Inflammatory macrophage treated with lipopolysaccharide for 1 hour (primary cell): Measurements from ENCODE around the gene PDXK.
"Not testable (repeated sequence)": the region's sequence is repeated elsewhere in the genome, so short reads cannot be mapped to it uniquely, and the experiment has no call there.

Experiments
- DNase-seq, 2 donors: peaks; one replicate each; pipeline ENCODE4 v3.0.0-alpha.2; 2020 to 2022

The PDXK gene

DNA sequence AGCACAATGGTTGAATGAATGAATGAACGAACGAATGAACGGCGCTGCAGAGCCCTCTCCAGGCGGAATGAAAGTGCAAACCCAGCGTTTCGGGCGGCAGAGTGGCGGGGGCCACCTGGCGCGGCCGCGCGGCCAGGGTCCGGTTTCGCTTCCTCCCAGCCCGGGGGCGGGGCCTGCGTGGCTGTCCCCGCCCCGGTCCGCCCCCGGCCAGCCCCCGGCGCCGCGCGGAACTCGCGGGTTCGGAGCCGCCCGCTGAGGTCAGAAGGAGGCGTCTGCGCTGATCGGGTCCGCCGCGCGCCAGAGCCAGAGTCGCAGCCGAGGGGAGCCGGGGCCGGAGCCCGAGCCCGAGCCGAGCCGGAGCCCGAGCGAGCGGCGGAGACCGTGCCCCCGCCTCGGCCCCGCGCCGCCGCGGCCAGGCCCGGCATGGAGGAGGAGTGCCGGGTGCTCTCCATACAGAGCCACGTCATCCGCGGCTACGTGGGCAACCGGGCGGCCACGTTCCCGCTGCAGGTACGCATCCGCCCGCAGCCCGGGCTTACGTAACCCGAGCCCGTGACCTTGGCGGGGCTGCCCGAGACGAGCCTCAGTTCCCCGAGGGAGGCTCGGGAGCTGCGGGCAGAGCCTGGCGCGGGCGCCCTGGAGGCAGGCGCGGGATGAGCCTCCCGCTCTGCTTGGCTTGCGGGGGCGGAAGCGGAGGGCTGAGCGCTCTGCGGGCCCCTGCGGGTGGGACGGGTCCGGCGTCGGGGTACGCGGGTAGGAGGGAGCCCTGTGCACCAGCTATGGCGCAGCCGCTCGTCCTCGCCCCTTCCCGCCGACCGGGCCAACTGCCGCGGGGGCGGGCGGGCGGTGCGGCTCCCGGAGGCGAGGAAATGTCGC, at the start of gene PDXK:
TSS of gene PDXK (plus strand) at position 258 of the 876 bp plus-strand sequence. CDS start at position 424, 166 bp downstream.
- DNase-seq = peak; percentile 88 to 93

DNA sequence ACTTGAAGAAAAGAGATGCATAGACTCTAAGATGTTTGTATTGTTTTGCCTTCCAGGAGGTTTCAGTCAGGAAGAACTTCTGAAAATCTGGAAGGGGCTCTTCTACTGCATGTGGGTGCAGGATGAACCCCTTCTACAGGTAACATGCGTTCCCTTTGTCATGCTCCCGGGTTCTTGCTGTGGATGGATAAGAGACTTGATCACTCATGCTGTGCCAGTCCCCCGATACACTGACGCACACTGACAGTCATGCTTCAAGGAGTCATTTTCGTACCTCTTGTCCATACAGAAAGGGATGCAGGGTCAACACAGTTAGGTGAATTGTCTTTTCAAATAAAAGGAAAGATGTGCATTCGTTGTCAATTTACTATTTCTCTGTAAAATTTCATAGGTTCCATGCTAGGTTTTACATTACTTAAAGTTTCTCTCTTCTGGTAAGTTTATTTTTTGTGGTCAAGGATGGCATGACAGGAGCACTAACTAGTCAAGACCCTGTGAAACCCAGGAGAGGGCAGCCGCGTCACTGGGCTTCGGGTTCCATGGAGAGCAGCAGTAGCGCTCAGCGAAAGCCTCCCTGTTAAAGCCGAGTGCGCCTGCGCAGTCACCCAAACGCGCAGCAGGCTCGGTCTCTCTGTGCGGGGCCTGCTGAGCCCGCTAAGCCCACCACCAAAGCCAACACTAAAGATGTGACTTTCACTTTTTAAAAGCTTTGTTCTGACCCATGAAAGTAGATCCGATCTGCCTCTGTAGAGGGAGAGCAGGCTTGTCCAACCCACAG, 48.9 kb upstream of the PDXK start:
- DNase-seq = no peak

DNA sequence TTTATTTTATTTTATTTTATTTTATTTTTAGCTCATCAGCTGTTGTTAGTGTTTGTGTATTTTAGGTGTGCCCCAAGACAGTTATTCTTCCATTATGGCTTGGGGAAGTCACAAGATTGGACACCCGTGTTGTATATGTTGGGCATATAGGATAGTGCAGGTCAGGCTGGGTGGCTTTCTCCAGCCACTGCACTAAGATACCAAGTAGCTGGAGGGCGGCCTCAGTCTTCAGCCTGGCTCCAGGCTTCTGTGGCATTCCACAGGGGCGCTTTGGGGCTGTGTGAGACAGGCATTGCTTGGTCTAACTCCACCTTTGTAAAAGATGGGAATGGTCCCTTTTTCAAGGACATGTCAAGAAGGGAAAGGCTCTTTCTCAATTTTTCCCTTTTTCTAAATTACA, 43.1 kb upstream of the PDXK start:
- DNase-seq = no peak

DNA sequence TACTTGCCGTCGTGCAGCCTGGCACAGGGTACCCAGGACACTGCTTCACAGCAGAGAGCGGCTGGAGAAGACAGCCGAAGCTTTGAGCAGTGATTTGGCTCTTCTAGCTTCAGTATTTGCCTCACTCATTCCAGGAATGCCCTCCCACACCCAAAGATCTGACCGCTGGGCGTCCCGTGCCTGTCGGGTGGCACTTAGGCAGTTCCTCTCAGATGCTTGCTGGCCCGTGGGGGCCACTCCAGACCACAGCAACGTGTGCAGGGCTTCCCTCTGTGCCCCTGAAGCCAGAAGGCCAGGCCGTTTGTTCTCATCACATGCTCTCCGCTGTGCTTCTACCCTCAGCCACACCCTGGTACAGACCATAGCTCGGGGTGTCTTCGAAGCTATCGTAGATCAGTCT, 42.5 kb upstream of the PDXK start:
- no peak for DNase-seq

DNA sequence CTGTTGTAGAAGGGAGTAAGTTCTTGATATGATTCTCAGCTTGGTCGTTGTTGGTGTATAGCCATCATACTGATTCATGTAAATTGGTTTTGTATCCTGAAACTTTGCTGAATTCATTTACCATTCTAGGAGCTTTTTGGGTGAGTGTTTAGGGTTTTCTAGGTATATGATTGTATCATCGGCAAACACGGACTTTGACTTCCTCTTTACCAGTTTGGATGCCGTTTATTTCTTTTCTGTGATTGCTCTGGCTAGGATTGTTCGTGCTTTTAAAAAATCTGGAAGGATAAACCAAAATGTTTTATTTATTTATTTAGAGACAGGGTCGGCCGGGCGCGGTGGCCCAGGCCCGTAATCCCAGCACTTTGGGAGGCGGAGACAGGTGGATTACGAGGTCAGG, 39.0 kb upstream of the PDXK start:
- no peak for DNase-seq

DNA sequence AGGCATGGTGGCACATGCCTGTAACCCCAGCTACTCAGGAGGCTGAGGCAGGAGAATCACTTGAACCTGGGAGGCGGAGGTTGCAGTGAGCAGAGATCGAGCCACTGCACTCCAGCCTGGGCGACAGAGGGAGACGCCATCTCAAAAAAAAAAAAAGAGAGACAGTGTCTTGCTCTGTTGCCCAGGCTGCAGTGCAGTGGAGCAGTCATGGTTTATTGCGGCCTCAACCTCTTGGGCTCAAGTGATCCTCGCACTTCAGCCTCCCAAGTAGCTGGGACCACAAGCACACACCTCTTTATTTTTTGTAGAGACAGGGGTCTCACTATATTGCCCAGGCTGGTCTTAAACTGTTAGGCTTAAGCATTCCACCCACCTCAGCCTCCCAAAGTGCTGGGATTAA, 38.5 kb upstream of the PDXK start:
- not testable (repeated sequence) for DNase-seq

DNA sequence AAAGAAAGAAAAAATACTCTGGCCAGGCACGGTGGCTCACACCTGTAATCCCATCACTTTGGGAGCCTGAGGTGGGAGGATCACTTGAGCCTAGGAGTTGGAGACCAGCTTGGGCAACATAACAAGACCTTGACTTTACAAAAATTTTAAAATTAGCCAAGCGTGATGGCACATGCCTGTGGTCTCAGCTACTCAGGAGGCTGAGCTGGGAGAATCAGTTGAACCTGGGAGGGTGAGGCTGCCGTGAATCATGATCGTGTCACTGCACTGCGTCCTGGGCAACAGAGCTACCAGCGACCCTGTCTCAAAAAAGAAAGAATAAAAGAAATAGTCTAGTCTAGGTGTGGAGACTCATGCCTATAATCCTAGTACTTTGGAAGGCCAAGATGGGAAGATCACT, 37.3 kb upstream of the PDXK start:
- DNase-seq = no peak

DNA sequence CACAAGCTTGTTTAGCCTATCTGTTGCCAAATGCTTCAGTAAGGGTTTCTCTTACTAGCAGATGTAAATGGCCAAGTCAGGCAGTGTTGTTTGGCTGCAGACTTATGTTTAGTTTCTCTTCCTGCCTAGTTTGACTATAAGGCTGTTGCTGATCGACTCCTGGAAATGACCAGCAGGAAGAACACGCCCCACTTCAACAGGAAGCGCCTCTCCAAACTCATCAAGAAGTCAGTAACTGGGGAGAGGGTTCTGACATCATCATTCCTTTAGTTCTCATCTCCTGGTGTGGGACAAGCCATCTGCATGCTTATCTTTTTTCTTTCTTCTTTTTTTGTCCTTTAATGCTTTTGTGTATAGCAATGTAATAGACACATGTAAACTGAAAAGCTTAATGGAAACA, 34.5 kb upstream of the PDXK start:
- peak in 1 of 2 donors; percentile 3 for DNase-seq

DNA sequence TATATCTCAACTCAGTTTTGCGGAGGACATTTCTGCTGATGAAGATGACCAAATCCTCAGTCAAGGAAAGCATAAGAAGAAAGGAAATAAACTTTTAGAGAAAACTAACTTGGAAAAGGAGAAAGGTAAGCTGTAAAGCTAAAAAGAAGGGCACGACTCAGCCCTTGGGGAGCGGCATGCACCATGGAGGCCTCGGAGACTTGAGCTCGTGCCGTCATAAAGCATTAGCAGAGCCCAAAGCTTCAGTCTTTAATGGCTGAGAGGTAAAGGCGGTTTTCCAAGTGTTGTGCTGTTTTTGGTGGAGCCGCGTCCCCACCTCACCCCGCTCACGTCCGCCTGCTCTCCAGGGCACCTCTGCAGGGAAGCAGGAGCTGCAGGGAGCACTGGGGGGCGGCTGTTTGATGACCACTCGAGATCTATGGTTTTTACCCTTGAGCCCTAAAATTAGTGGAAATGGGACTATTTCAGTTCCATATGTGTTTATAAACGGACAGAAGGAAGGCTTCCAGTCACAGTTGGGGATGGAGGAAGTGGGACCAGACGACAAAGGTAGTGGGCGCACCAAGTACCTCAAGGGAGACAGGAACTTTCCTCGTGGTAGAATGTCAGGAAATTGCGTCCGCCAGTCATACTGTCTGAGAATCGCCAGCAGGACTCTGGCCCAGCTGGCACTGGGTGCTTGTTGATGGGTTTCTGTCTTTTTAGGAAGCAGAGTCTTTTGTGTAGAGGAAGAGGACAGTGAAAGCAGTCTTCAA, 31.9 kb upstream of the PDXK start:
- DNase-seq = no peak

DNA sequence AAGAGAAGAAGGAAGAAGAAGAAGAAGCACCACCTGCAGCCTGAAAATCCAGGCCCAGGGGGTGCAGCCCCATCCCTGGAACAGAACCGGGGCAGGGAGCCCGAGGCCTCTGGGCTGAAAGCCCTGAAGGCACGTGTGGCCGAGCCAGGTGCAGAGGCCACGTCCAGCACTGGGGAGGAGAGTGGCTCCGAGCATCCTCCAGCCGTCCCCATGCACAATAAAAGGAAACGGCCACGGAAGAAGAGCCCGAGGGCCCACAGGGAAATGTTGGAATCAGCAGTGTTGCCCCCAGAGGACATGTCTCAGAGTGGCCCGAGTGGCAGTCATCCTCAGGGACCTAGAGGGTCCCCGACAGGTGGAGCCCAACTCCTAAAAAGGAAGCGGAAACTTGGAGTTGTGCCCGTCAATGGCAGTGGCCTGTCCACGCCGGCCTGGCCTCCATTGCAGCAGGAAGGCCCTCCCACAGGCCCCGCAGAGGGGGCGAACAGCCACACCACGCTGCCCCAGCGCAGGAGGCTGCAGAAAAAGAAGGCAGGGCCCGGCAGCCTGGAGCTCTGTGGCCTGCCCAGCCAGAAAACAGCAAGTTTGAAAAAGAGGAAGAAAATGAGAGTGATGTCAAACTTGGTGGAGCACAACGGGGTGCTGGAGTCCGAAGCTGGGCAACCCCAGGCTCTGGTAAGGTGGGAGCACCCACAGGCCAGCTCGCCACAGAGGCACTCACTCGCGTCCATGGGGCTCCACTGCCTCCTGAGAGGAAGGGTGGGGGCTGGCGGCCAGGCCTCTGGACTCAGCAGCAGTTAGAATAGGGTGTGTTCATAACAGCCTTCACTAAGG, 31.1 kb upstream of the PDXK start:
- DNase-seq = peak; percentile 23 to 37

DNA sequence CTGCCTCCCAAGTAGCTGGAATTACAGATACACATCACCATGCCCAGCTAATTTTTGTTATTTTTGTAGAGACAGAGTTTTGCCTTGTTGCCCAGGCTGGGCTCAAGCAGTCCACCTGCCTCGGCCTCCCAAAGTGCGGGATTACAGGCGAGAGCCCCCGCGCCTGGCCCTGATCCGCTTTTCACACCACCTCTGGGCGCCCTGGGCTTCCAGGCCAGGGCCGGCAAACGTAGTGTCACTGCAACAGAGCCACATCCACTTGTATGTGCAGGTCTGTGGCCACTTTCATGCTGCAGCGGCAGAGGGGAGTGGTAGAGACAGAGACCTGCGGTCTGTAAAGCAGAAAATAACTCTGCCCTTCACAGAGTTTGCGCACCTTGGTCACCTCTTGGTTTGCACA, 30.0 kb upstream of the PDXK start:
- no peak for DNase-seq

DNA sequence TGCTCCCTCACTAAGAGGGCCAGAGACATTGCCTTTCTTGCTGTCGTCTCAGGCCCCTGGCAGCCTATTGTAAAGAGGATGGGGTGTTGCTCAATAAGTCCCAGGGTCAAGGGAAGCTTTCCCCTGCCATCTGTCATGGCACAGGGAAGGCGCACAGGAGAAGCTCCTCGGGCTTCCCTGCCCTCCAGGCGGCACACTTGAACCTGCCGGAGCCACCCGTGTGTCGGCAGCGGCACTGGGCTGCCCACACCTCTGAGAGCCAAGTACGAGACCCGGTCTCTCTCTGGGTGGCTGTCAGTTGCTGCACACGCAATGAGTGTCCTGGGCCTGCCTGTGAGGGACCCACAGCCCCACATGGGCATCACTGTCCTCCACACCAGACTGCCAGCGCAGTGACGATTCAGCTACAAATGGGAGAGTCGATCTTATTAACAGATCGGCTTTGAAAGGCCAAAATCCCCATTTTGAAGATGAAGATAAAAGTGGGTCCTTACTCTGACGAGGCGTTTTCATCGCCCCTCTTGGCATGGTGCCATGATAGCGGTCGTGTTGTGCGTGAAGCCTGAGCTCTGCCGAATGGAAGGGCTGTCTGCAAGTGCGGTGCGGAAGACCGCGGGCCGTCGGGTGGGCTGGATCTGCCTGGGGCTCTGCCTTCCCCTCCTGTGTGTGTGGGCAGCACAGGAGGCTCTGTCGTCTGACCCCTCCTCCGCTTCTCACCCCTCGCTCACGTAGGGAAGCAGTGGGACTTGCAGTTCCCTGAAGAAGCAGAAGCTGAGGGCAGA, 29.2 kb upstream of the PDXK start:
- no peak for DNase-seq

DNA sequence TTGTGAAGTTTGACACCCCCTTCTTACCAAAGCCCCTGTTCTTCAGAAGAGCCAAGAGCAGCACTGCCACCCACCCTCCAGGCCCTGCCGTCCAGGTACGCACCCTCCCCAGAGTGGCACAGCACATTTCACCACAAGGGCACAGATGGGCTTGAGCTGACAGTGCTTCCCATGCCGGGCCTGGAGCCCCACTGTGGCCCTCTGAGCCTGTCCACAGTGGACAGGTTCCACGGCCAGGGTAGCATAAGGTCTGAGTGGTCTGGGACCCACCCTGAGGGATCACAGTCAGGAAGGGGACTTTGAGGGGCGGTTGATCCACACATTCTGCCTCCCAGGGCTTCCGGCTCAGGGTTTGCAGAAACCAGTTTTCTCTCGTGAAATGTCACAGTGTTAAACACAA, 28.6 kb upstream of the PDXK start:
- DNase-seq = no peak

DNA sequence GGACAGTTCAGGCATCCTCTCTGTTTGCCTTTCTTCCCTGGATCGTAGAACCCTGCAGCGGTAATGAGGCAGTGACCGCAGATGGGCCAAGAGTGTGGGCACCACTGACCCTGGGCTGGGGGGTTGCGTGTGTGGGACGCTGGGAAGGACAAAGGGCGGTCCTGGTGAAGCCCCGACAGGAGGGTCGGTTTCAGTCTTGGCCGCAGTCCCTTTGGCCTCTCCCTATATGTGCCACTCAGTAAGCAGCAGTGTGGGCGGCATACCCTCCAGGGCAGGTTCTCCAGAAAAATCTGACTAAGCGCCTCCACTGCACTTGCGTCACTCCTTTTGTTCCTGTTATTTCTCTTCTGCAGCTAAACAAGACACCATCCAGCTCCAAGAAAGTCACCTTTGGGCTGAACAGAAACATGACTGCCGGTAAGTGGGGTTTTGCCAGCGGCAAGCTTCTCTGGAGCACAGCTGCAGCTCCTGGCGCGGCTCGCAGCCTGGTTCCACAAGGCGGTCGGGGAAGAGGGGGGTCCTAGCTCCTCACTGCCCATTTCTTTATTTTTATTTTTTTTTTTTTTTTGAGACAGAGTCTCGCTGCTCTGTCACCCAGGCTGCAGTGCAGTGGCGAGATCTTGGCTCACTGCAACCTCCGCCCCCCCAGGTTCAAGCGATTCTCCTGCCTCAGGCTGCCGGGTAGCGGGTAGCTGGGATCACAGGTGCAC, 27.7 kb upstream of the PDXK start:
- peak; percentile 58 to 77 for DNase-seq

DNA sequence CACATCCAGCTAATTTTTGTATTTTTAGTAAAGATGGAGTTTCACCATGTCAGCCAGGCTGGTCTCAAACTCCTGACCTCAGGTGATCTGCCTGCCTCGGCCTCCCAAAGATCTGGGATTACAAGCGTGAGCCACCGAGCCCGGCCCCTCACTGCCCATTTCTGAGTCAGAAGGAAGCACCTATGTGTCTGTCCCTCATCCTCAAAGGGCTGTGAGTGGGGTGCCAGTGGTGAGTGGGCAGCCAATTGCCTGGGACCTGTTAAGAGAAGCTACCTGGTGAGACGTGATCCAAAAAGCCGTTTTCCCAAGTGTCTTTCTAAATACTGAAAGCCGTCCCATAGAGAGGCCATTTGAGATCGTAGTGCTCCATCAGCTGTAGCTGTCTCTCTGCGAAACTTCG, 27.1 kb upstream of the PDXK start:
- no peak for DNase-seq

DNA sequence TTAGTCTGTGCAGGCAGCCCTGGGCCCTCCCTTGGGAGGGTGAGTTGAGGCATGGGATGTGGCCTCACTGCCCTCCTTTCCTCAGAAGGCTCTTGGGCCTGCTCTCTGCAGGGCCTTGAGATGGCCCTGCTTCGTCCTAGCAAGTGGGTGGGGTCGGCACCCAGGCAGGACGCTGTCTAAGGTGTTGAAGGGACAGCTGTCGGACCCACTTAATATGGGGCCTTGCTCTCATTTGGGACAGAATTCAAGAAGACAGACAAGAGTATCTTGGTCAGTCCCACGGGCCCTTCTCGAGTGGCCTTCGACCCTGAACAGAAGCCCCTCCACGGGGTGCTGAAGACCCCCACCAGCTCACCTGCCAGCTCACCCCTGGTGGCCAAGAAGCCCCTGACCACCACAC, 26.0 kb upstream of the PDXK start:
- DNase-seq = no peak

DNA sequence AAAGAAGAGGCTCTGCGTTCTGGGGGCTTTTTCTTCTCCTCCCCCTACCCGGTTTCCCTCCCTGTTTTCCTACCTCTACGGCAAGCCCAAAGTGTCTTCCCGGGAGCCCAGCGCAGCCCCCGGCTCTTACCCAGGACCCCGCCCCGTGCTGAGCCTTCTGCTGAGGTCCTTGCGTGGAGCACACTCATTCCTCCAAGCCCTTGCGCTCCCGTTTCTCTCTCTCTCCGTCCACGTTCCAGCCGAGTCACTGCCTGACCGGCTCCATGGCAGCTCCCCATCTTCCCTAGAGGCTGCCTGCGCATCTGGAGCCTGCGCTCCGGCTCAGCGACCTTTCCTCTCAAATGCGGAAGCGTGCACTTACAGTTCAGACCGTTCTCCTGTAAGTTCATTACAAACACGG, 24.9 kb upstream of the PDXK start:
- no peak for DNase-seq

DNA sequence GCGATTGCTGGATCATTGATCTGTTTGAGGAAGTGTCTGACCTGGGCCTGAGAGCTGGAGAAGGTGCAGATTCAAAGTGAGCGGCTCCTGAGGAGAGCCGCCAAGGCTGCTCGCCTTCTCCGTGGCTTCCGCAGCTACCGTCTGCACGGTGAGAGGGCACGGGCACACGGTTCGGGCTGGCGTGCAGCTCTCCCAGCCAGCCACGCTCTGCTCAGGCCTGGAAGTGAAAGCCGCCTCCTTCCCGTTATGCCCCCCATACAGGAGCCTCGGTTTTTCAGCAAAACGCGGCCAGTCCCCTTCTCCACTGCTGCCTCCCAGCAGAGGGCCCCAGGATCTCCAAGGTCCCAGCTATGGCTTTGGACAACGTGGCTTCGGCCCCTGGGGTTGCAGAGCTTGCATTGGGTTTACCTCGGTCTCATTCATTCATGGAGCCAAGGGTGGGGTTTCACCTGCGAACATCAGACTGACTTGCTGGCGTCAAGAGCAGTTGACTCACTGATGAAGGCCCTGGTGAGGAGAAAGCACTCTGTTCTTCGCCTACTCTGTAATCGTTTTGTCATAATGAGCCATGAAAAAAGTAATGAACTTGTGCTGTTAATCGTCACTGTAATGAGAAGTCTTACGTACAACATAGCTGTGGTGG, 24.4 kb upstream of the PDXK start:
- no peak for DNase-seq

DNA sequence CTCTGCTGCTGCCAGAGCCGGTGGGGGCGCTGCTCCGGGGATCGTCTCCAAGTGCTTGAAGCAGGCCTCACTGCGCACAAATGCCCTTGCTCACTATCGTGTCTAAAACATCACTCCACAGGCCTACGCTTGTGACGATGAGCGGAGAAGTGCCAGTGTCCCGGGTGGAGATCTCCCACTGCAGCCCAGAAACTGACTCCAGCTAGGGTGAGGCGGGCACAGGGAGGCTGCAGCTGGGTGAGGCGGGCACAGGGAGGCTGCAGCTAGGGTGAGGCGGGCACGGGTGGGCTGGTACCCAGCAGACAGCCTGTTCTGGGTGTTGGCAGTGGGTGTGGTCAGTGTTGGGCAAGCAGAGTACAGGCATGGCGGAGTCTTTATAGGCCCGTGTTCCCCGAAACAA, 22.7 kb upstream of the PDXK start:
- no peak for DNase-seq
